ENCODE results near the gene SDHA. TPM values are rescaled to one million over a fixed set of nuclear protein-coding genes. Genes with fewer than 3 reads are reported as not detected.

The SDHA gene
- total RNA-seq, 1 experiment from 2014 or later: 171 TPM

- 0 out of 2 replicates have a peak, but pooled peaks cover 5% of the 10 kb centered on the region for H3K4me1 ChIP-seq (ENCODE audit: control insufficient read depth, insufficient read depth, low read length)
- no peaks in the 10 kb centered on the region for H3K9me3 ChIP-seq (ENCODE audit: control insufficient read depth, insufficient read depth, low read depth, low read length)
- intact Hi-C loops (cut with micrococcal nuclease; ENCODE audit: unreplicated experiment) (no loop called here), in situ Hi-C loops (cut with HindIII; ENCODE audit: low pct_unique_long_range_greater_than_20kb, low sequenced_read_pairs) (no loop called here)
- CTCF ChIA-PET: no interaction called here
- no peak for TF ChIP-seq CTCF (IDR thresholded peaks at IDR 0.05)
- TF ChIP-seq SIN3A (IDR thresholded peaks at IDR 0.05; ENCODE audit: borderline replicate concordance, insufficient read depth, low read depth, low read length): no peak
- TF ChIP-seq POLR2AphosphoS5 (IDR thresholded peaks at IDR 0.05; ENCODE audit: low read depth, low read length): no peak
- TF ChIP-seq TCF7L2 (IDR thresholded peaks at IDR 0.05; ENCODE audit: low read depth, low read length): no peak
- TF ChIP-seq REST (IDR thresholded peaks at IDR 0.05; ENCODE audit: insufficient read depth in 1 of 2, low read depth in 2 of 2, low read length in 1 of 2): no peak
- H3K27ac ChIP-seq (ENCODE audit: low read length): no peak overlapping the region
- no peak overlapping the region for H3K4me3 ChIP-seq (ENCODE audit: low read depth in 2 of 2, low read length in 2 of 2)
- no peaks in the 10 kb centered on the region for H3K36me3 ChIP-seq (ENCODE audit: control insufficient read depth, insufficient read depth, low read length)
- POLR2A ChIA-PET: no interaction called here
- no peaks in the 10 kb centered on the region; the same call in 1 of the 2 replicates for H3K27me3 ChIP-seq (ENCODE audit: control insufficient read depth, insufficient read depth, low read length)
- ATAC-seq (no peak), DNase-seq (ENCODE audit: low read depth, low spot score) (no peak)
- BruUV-seq (replicated peaks): no TSS peak
Observed at GRCh38 chr5:172841-173251, 45.3 kb upstream of the SDHA start.

GRCh38 chr5:173392-174290, 44.5 kb upstream of the SDHA start:
- H3K36me3 ChIP-seq (ENCODE audit: control insufficient read depth, insufficient read depth, low read length): no peaks in the 10 kb centered on the region
- DNase-seq (ENCODE audit: low read depth, low spot score) (no peak), ATAC-seq (no peak)
- no peaks in the 10 kb centered on the region for H3K9me3 ChIP-seq (ENCODE audit: control insufficient read depth, insufficient read depth, low read depth, low read length)
- H3K4me3 ChIP-seq (ENCODE audit: low read depth in 2 of 2, low read length in 2 of 2): no peak overlapping the region
- no peaks in the 10 kb centered on the region; the same call in 1 of the 2 replicates for H3K27me3 ChIP-seq (ENCODE audit: control insufficient read depth, insufficient read depth, low read length)
- no peak overlapping the region for H3K27ac ChIP-seq (ENCODE audit: low read length)
- in situ Hi-C loops (cut with HindIII; ENCODE audit: low pct_unique_long_range_greater_than_20kb, low sequenced_read_pairs) (no loop called here), intact Hi-C loops (cut with micrococcal nuclease; ENCODE audit: unreplicated experiment) (no loop called here)
- ChIA-PET CTCF (no interaction called here), POLR2A (no interaction called here)
- TF ChIP-seq SIN3A (IDR thresholded peaks at IDR 0.05; ENCODE audit: borderline replicate concordance, insufficient read depth, low read depth, low read length) (no peak), CTCF (IDR thresholded peaks at IDR 0.05) (no peak), REST (IDR thresholded peaks at IDR 0.05; ENCODE audit: insufficient read depth in 1 of 2, low read depth in 2 of 2, low read length in 1 of 2) (no peak), POLR2AphosphoS5 (IDR thresholded peaks at IDR 0.05; ENCODE audit: low read depth, low read length) (no peak)
- BruUV-seq (replicated peaks): no TSS peak
- H3K4me1 ChIP-seq (ENCODE audit: control insufficient read depth, insufficient read depth, low read length): no peaks in the 10 kb centered on the region

Data from Panc1 (cell line).